ENCODE measurements around the gene CD53. TPM values are rescaled to one million over a fixed set of nuclear protein-coding genes. Genes with fewer than 3 reads are reported as not detected.
A peak's percentile ranks its signal among the peaks of the same experiment; 100 is the strongest.
"Not testable (repeated sequence)": the region's sequence is repeated elsewhere in the genome, so short reads cannot be mapped to it uniquely, and the experiment has no call there.

CD53 gene
- total RNA-seq, 2 experiments from 2014 or later, result 238 to 244 TPM

DNA sequence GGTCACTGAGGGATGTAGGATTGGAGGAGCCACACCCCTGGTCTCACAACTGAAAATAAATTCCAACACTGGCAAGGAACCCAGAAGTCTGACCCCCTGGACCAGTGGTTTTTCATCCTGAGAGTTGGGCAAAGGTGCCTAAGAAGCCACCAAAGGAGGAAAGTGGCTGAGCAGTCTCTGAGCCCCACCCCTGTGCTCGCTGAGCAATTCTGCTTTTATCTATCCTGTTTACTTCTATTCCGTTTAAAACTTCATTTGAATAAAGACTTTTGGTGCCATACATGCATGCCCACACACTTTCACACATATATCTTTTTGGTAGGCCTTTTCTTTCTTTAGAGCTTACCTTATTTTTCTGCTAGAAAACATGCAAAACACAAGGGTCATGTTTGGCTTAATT, 13.9 kb upstream of the CD53 start:
- H3K9me3 Mint-ChIP-seq (ENCODE audit: low read depth), result peaks cover 8% of the 10 kb centered on the region
- no peak for ATAC-seq
- no peak overlapping the region for H3K27ac Mint-ChIP-seq
- POLR2A ChIA-PET, result interaction anchor here (1.0 kb wide), 1 partner anchor 43 kb away, joined by 3 read pairs; no protein-coding TSS in a partner anchor
- H3K4me1 Mint-ChIP-seq, result peaks cover 28% of the 10 kb centered on the region
- H3K4me3 Mint-ChIP-seq, result no peak overlapping the region
- no peak for DNase-seq
- intact Hi-C loops (cut with DNase I, micrococcal nuclease), result no loop called here
- H3K36me3 Mint-ChIP-seq (ENCODE audit: low read depth), result no peaks in the 10 kb centered on the region
- H3K27me3 Mint-ChIP-seq, result no peaks in the 10 kb centered on the region
- CTCF ChIA-PET, result interaction anchor here (0.7 to 1.2 kb wide), 2 partner anchors 12 to 147 kb away, joined by 3 to 4 read pairs; no protein-coding TSS in a partner anchor

DNA sequence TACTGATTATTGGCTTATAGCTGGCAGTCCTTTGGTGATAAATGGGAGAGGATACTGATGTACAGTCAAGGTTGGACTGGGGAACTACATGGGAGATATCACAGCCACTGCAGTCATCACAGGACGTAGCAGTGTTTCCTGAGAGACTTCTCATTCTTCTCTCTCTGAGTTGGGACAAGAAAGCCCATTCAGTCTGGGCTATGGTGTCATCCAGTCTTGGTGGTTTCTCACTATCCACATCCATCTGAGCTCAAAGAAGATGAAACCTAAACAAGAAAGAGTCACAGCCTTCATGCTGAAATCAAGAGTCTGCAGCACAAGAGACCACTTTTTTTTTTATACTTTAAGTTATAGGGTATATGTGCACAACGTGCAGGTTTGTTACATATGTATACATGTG, 12.8 kb upstream of the CD53 start:
- ATAC-seq (peak; percentile 90), DNase-seq (peak; percentile 27)
- H3K36me3 Mint-ChIP-seq (ENCODE audit: low read depth), result no peaks in the 10 kb centered on the region
- H3K27ac Mint-ChIP-seq, result no peak overlapping the region
- intact Hi-C loops (cut with DNase I, micrococcal nuclease), result loop anchor here (1.0 to 5.0 kb wide), 3 partner anchors 14 to 68 kb away; no protein-coding TSS in a partner anchor
- ChIA-PET POLR2A (interaction anchor here (0.6 to 2.1 kb wide), 6 partner anchors 12 to 580 kb away, joined by 3 to 15 read pairs (median 6); partner anchors contain the start of gene CD53), CTCF (interaction anchor here (0.6 to 2.0 kb wide), 5 partner anchors 13 to 73 kb away, joined by 4 to 9 read pairs (median 5); no protein-coding TSS in a partner anchor)
- peaks cover 28% of the 10 kb centered on the region for H3K4me1 Mint-ChIP-seq
- H3K9me3 Mint-ChIP-seq (ENCODE audit: low read depth), result peaks cover 14% of the 10 kb centered on the region
- no peak overlapping the region for H3K4me3 Mint-ChIP-seq
- H3K27me3 Mint-ChIP-seq, result no peaks in the 10 kb centered on the region

- peak; percentile 50 for ATAC-seq
- intact Hi-C loops (cut with DNase I, micrococcal nuclease), result loop anchor here (1.0 to 5.0 kb wide), 3 partner anchors 14 to 68 kb away; no protein-coding TSS in a partner anchor
- not testable (repeated sequence) for H3K4me3 Mint-ChIP-seq; H3K27me3 Mint-ChIP-seq; H3K36me3 Mint-ChIP-seq (ENCODE audit: low read depth); DNase-seq; H3K27ac Mint-ChIP-seq
- Mint-ChIP-seq H3K4me1 (peaks cover 28% of the 10 kb centered on the region), H3K9me3 (ENCODE audit: low read depth) (peaks cover 15% of the 10 kb centered on the region)
- POLR2A ChIA-PET, result interaction anchor here (1.0 to 2.1 kb wide), 2 partner anchors 12 to 14 kb away, joined by 6 to 15 read pairs; partner anchors contain the start of gene CD53
- CTCF ChIA-PET, result interaction anchor here (0.6 to 2.0 kb wide), 5 partner anchors 13 to 244 kb away, joined by 3 to 9 read pairs (median 5); no protein-coding TSS in a partner anchor
Measured at GRCh38 chr1:110860620-110861019, 12.3 kb upstream of the CD53 start.

DNA sequence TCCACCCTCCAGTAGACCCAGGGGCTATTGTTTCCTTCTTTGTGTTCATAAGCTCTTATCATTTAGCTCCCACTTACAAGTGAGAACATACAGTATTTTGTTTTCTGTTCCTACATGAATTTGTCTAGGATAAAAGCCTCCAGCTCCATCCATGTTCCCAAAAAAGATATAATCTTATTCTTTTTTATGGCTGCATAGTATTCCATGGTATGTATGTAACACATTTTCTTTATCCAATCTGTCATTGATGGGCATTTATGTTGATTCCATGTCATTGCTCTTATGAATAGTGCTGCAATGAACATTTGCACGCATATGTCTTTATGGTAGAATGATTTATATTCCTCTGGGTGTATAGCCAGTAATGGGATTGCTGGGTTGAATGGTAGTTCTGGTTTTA, 11.0 kb upstream of the CD53 start:
- intact Hi-C loops (cut with DNase I, micrococcal nuclease), result loop anchor here in 1 of 2 experiments (5.0 kb wide), 2 partner anchors 35 to 70 kb away; no protein-coding TSS in a partner anchor
- CTCF ChIA-PET, result interaction anchor here (0.6 to 1.4 kb wide), 8 partner anchors 9 to 306 kb away, joined by 3 to 4 read pairs (median 3); partner anchors contain the start of gene LRIF1
- H3K27ac Mint-ChIP-seq; DNase-seq; POLR2A ChIA-PET; H3K36me3 Mint-ChIP-seq (ENCODE audit: low read depth); H3K4me3 Mint-ChIP-seq; H3K27me3 Mint-ChIP-seq; ATAC-seq: not testable (repeated sequence)
- Mint-ChIP-seq H3K9me3 (ENCODE audit: low read depth) (peaks cover 17% of the 10 kb centered on the region), H3K4me1 (peaks cover 28% of the 10 kb centered on the region)

DNA sequence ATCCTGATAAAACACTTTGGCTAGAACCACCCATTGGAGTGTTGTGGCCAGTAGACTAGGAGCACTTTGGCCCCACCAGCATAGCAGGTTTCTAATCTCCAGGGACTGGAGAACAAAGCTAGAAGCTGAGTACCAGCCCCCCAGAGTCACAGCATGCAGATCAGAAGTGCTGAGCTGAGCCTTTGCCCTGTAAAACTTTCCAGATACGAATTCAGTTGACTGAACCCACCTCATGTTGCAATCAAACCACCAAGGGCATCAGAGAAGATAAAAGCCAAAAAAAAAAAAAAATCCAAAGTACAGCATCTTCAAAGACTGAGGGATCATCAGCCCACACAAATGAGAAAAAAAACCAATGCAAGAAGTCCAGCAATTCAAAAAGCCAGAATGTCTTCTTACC, 8.7 kb upstream of the CD53 start:
- POLR2A ChIA-PET, result no interaction called here
- H3K27ac Mint-ChIP-seq, result no peak overlapping the region

DNA sequence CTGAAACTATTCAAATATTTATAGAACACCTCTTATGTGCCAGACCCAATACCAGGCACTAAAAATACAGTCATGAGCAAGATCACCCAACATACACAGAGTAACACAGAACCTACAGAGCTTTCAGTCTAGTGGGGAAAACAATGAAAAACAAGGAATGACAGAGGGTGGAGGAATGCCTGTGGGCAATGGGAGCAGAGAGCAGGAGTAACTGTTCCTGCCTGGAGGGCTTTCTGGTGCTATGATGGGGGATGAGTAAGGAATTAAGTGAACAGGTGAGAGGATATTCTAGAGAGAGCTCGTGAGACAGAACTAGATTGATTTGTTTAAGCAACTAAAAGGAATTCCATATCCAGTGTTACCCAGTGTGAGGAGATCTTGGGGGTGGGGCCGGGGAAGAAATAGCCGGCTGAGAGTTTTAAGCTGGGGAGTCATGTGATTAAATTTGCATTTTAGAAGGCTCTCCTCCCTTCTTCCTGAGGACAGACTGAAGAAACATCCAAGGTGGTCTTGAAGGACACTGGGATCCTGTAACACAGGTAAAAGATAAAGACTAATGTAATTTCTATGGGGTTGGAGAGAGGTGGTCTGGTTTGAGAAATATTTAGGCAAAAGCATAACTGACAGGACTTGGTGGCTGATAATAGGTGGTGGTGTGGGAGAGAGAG, 2.1 kb upstream of the CD53 start:
- Mint-ChIP-seq H3K36me3 (ENCODE audit: low read depth) (peaks cover 26% of the 10 kb centered on the region), H3K4me3 (peak overlapping the region; percentile 85), H3K27ac (peak overlapping the region; percentile 95), H3K4me1 (peaks cover 30% of the 10 kb centered on the region), H3K9me3 (ENCODE audit: low read depth) (peaks cover 8% of the 10 kb centered on the region), H3K27me3 (no peaks in the 10 kb centered on the region)
- ATAC-seq (no peak), DNase-seq (no peak)
- POLR2A ChIA-PET, result no interaction called here
- CTCF ChIA-PET, result interaction anchor here (1.0 to 1.2 kb wide), 3 partner anchors 9 to 41 kb away, joined by 3 to 5 read pairs (median 5); no protein-coding TSS in a partner anchor
- intact Hi-C loops (cut with DNase I, micrococcal nuclease), result loop anchor here (5.0 to 10.0 kb wide), 4 partner anchors 89 to 1754 kb away; partner anchors contain the start of gene PSMA5 (in 1 of the 2)

More for the DNA sequence above, 8.7 kb upstream of the CD53 start:
- ATAC-seq (no peak), DNase-seq (no peak)
- CTCF ChIA-PET, result interaction anchor here (0.9 to 1.5 kb wide), 6 partner anchors 10 to 81 kb away, joined by 3 to 5 read pairs (median 4); no protein-coding TSS in a partner anchor
- Mint-ChIP-seq H3K9me3 (ENCODE audit: low read depth) (peaks cover 25% of the 10 kb centered on the region), H3K27me3 (no peaks in the 10 kb centered on the region), H3K36me3 (ENCODE audit: low read depth) (peaks cover 7% of the 10 kb centered on the region), H3K4me3 (no peak overlapping the region), H3K4me1 (peaks cover 22% of the 10 kb centered on the region)
- intact Hi-C loops (cut with DNase I, micrococcal nuclease), result loop anchor here in 1 of 2 experiments (5.0 kb wide), 2 partner anchors 33 to 72 kb away; no protein-coding TSS in a partner anchor

- Mint-ChIP-seq H3K27me3 (no peaks in the 10 kb centered on the region), H3K4me3 (peak overlapping the region; percentile 85), H3K36me3 (ENCODE audit: low read depth) (peaks cover 35% of the 10 kb centered on the region), H3K9me3 (ENCODE audit: low read depth) (peaks cover 5% of the 10 kb centered on the region), H3K27ac (peak overlapping the region; percentile 95), H3K4me1 (peaks cover 35% of the 10 kb centered on the region)
- ATAC-seq (no peak), DNase-seq (no peak)
- intact Hi-C loops (cut with DNase I, micrococcal nuclease), result loop anchor here (1.0 to 10.0 kb wide), 6 partner anchors 8 to 1752 kb away; partner anchors contain the start of gene PSMA5 (in 1 of the 2)
- ChIA-PET POLR2A (interaction anchor here (0.8 to 1.5 kb wide), 5 partner anchors 8 to 345 kb away, joined by 3 to 8 read pairs (median 4); no protein-coding TSS in a partner anchor), CTCF (interaction anchor here (0.6 to 2.3 kb wide), 3 partner anchors 8 to 92 kb away, joined by 3 to 8 read pairs (median 4); partner anchors contain the start of gene LRIF1)
Measured at GRCh38 chr1:110872366-110872744, 593 bp upstream of the CD53 start.

GRCh38 chr1:110873856-110874255, 908 bp downstream of the CD53 start:
- ChIA-PET POLR2A (interaction anchor here (0.8 to 2.7 kb wide), 4 partner anchors 13 to 87 kb away, joined by 3 to 15 read pairs (median 4); no protein-coding TSS in a partner anchor), CTCF (interaction anchor here (0.6 to 1.4 kb wide), 9 partner anchors 9 to 343 kb away, joined by 3 to 5 read pairs (median 3); no protein-coding TSS in a partner anchor)
- Mint-ChIP-seq H3K9me3 (ENCODE audit: low read depth) (no peaks in the 10 kb centered on the region), H3K4me3 (peak overlapping the region; percentile 85), H3K27ac (peak overlapping the region; percentile 95), H3K36me3 (ENCODE audit: low read depth) (peaks cover 42% of the 10 kb centered on the region), H3K27me3 (no peaks in the 10 kb centered on the region), H3K4me1 (peaks cover 38% of the 10 kb centered on the region)
- no peak for ATAC-seq
- intact Hi-C loops (cut with DNase I, micrococcal nuclease), result loop anchor here (1.0 to 10.0 kb wide), 9 partner anchors 13 to 1751 kb away; partner anchors contain the start of genes KCNC4 (in 1 of the 2) and PSMA5 (in 1 of the 2)
- no peak for DNase-seq

- ATAC-seq (peak; percentile 5), DNase-seq (peak; percentile 32)
- ChIA-PET POLR2A (interaction anchor here (0.8 to 2.7 kb wide), 7 partner anchors 14 to 343 kb away, joined by 3 to 15 read pairs (median 3); no protein-coding TSS in a partner anchor), CTCF (interaction anchor here (0.8 to 1.4 kb wide), 9 partner anchors 10 to 118 kb away, joined by 3 to 5 read pairs (median 3); no protein-coding TSS in a partner anchor)
- peaks cover 42% of the 10 kb centered on the region for H3K4me1 Mint-ChIP-seq
- intact Hi-C loops (cut with DNase I, micrococcal nuclease), result loop anchor here (1.0 to 10.0 kb wide), 13 partner anchors 14 to 1750 kb away; partner anchors contain the start of genes DDX20 (in 1 of the 2), DENND2D (in 1 of the 2), KCNC4 (in 1 of the 2) and LRIF1 (in 1 of the 2)
- peaks cover 47% of the 10 kb centered on the region for H3K36me3 Mint-ChIP-seq (ENCODE audit: low read depth)
- H3K27ac Mint-ChIP-seq, result peak overlapping the region; percentile 95
- no peaks in the 10 kb centered on the region for H3K27me3 Mint-ChIP-seq
- H3K9me3 Mint-ChIP-seq (ENCODE audit: low read depth), result no peaks in the 10 kb centered on the region
- H3K4me3 Mint-ChIP-seq, result peak overlapping the region; percentile 85
Measured at GRCh38 chr1:110874324-110875215, 1.6 kb downstream of the CD53 start.

- H3K9me3 Mint-ChIP-seq (ENCODE audit: low read depth), result peaks cover 2% of the 10 kb centered on the region
- POLR2A ChIA-PET, result interaction anchor here (0.6 to 2.7 kb wide), 9 partner anchors 15 to 342 kb away, joined by 3 to 15 read pairs (median 3); no protein-coding TSS in a partner anchor
- H3K4me1 Mint-ChIP-seq, result peaks cover 46% of the 10 kb centered on the region
- intact Hi-C loops (cut with DNase I, micrococcal nuclease), result loop anchor here (1.0 to 10.0 kb wide), 10 partner anchors 88 to 1750 kb away; partner anchors contain the start of genes DDX20 (in 1 of the 2), DENND2D (in 1 of the 2), KCNC4 (in 1 of the 2) and LRIF1 (in 1 of the 2)
- peak overlapping the region; percentile 85 for H3K4me3 Mint-ChIP-seq
- CTCF ChIA-PET, result interaction anchor here (0.8 to 1.3 kb wide), 7 partner anchors 11 to 117 kb away, joined by 3 read pairs; partner anchors contain the start of gene LRIF1
- H3K36me3 Mint-ChIP-seq (ENCODE audit: low read depth), result peaks cover 50% of the 10 kb centered on the region
- H3K27ac Mint-ChIP-seq, result peak overlapping the region; percentile 95
- ATAC-seq (peak; percentile 75), DNase-seq (peak; percentile 75)
- no peaks in the 10 kb centered on the region for H3K27me3 Mint-ChIP-seq
Measured at GRCh38 chr1:110875216-110875731, 2.3 kb downstream of the CD53 start.

Data from activated CD4-positive, alpha-beta T cell treated with anti-CD3 and anti-CD28 coated beads for 36 hours (primary cell).